ENCODE results near the gene CCDC192.
"Not testable (repeated sequence)": the region's sequence is repeated elsewhere in the genome, so short reads cannot be mapped to it uniquely, and the experiment has no call there.

GRCh38 chr5:127739348-127739747 is 36.2 kb downstream of the CCDC192 start:
- not testable (repeated sequence) for TF ChIP-seq CTCF, POLR2A (IDR thresholded peaks at IDR 0.05)
